Body of pancreas (tissue), 4 donors: ENCODE data around the gene PAPOLG. TPM values are rescaled to one million over a fixed set of nuclear protein-coding genes. Genes with fewer than 3 reads are reported as not detected.
A peak's percentile ranks its signal among the peaks of the same experiment; 100 is the strongest.
"Not testable (repeated sequence)": the region's sequence is repeated elsewhere in the genome, so short reads cannot be mapped to it uniquely, and the experiment has no call there.

Experiments
- ATAC-seq: fragments of 150-250 bp; one replicate; pipeline ENCODE4 v1.9.1; 2016
- DNase-seq, 4 donors: peaks; one replicate each; pipeline ENCODE4 v3.0.0-alpha.2; 2019
- H3K27ac ChIP-seq, 4 donors: fragments of 200-600 bp; sonication (generic); 1 replicate in 3 of 4; 2 replicates in 1 of 4; pipeline versions ENCODE4 v1.5.1 to v1.6.1; 2016 to 2019; ENCODE audit warnings: mild to moderate bottlenecking in 1 of 4, mixed read lengths in 1 of 4, moderate library complexity in 1 of 4
- H3K27me3 ChIP-seq, 2 donors: fragments of 200-600 bp; sonication (generic); one replicate each; pipeline ENCODE4 v1.6.0; 2016; ENCODE audit warnings: mild to moderate bottlenecking in 1 of 2
- H3K36me3 ChIP-seq, 2 donors: fragments of 200-600 bp; sonication (generic); replicated peaks in 1 of 2; 2 replicates each; pipeline ENCODE4 v1.5.1; 2016; ENCODE audit warnings: low read depth in 2 of 2; ENCODE audit not compliant: insufficient read depth in 1 of 2
- H3K4me1 ChIP-seq: fragments of 200-600 bp; sonication (generic); one replicate; pipeline ENCODE4 v1.6.0; 2016
- H3K4me3 ChIP-seq, 2 donors: fragments of 200-600 bp; sonication (generic); 1 replicate in 1 of 2; 2 replicates in 1 of 2; pipeline ENCODE4 v1.5.1; 2016 to 2019
- H3K9me3 ChIP-seq, 3 donors: fragments of 200-600 bp; sonication (generic); 1 replicate in 2 of 3; 2 replicates in 1 of 3; pipeline ENCODE4 v1.5.1; 2016
- CTCF ChIP-seq, 7 experiments: fragments of 450-650 bp in 4 of 7; fragments of 200-600 bp in 3 of 7; sonication (generic) in 3 of 7; IDR thresholded peaks; one replicate each; pipeline ENCODE4 v1.5.1; 2016 to 2019; ENCODE audit warnings: antibody characterized with exemption in 7 of 7
- POLR2A ChIP-seq, 3 donors: fragments of 450-650 bp; IDR thresholded peaks; one replicate each; pipeline ENCODE4 v1.6.1; 2016; ENCODE audit warnings: antibody characterized with exemption in 3 of 3, mild to moderate bottlenecking in 2 of 3
- WGBS, 2 donors: methylation state at CpG; one replicate each; pipeline ENCODE4 v1.1.5; 2017; 5-methylcytosine and 5-hydroxymethylcytosine counted together
- intact Hi-C: fragments of 100-400 bp; cut with DNase I; formaldehyde crosslinking; loops from one replicate; pipeline ENCODE4 v1.15.1; 2023
- total RNA-seq, 2 donors: library from RNA; depleted of rRNA; stranded (reverse); fragments of >200 nt; gene quantifications; one replicate each; pipeline ENCODE4 v1.1.0, GENCODE V29; 2016

Gene PAPOLG
- total RNA-seq, 2 donors from 2014 or later: 4.0 to 6.5 TPM

GRCh38 chr2:60811491-60812375 is 55.7 kb downstream of the PAPOLG start:
- H3K27me3 ChIP-seq: no peaks in the 10 kb centered on the region
- DNase-seq (no peak), ATAC-seq (no peak)
- TF ChIP-seq POLR2A (IDR thresholded peaks at IDR 0.05) (no peak), CTCF (IDR thresholded peaks at IDR 0.05) (no peak)
- 87 to 89% methylated on average over 14 of the region's 14 CpGs for WGBS, 2 donors
- H3K4me1 ChIP-seq: no peaks in the 10 kb centered on the region
- no peak overlapping the region for H3K4me3 ChIP-seq
- H3K9me3 ChIP-seq: no peaks in the 10 kb centered on the region
- no peaks in the 10 kb centered on the region for H3K36me3 ChIP-seq
- H3K27ac ChIP-seq: no peak overlapping the region
- intact Hi-C loops: no loop called here

DNA sequence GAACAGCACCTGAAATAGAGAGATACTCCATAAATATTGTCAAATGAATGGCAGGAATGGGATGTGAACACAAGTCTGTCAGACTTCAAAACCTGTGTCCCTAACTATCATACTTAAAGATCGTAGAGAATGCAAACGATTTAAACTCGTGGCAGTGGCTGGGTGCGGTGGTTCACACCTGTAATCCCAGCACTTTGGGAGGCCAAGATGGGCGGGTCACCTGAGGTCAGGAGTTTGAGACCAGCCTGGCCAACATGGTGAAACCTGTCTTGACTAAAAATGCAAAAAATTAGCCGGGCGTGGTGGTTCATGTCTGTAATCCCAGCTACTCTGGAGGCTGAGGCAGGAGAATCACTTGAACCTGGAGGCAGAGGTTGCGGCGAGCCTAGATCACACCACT is 61.1 kb downstream of the PAPOLG start:
- H3K27ac ChIP-seq, H3K4me1 ChIP-seq, H3K36me3 ChIP-seq, ATAC-seq, intact Hi-C loops, DNase-seq, H3K27me3 ChIP-seq, H3K9me3 ChIP-seq, H3K4me3 ChIP-seq: not testable (repeated sequence)
- WGBS, 2 donors: 89 to 95% methylated on average over 9 of the region's 9 CpGs

GRCh38 chr2:60818272-60818671 is 62.2 kb downstream of the PAPOLG start:
- TF ChIP-seq POLR2A (IDR thresholded peaks at IDR 0.05) (no peak), CTCF (IDR thresholded peaks at IDR 0.05) (peak in 1 of 7 experiments; percentile 11)
- intact Hi-C loops: no loop called here
- Histone ChIP-seq H3K9me3 (no peaks in the 10 kb centered on the region), H3K4me1 (no peaks in the 10 kb centered on the region), H3K27ac (no peak overlapping the region), H3K36me3 (no peaks in the 10 kb centered on the region), H3K4me3 (no peak overlapping the region), H3K27me3 (no peaks in the 10 kb centered on the region)
- no peak for DNase-seq
- WGBS, 2 donors: 72 to 80% methylated on average over 3 to 4 of the region's 4 CpGs
- no peak for ATAC-seq

- TF ChIP-seq POLR2A (IDR thresholded peaks at IDR 0.05): no peak
- TF ChIP-seq CTCF (IDR thresholded peaks at IDR 0.05): no peak
- ATAC-seq: no peak
- Histone ChIP-seq H3K27ac (no peak overlapping the region), H3K36me3 (no peaks in the 10 kb centered on the region), H3K27me3 (no peaks in the 10 kb centered on the region), H3K4me1 (no peaks in the 10 kb centered on the region), H3K9me3 (no peaks in the 10 kb centered on the region), H3K4me3 (no peak overlapping the region)
- WGBS, 2 donors: 80 to 89% methylated on average over 14 to 15 of the region's 15 CpGs
- intact Hi-C loops: no loop called here
- peak in 2 of 4 donors; percentile 15 to 38 for DNase-seq
Measured at GRCh38 chr2:60819155-60819862, 63.2 kb downstream of the PAPOLG start.

DNA sequence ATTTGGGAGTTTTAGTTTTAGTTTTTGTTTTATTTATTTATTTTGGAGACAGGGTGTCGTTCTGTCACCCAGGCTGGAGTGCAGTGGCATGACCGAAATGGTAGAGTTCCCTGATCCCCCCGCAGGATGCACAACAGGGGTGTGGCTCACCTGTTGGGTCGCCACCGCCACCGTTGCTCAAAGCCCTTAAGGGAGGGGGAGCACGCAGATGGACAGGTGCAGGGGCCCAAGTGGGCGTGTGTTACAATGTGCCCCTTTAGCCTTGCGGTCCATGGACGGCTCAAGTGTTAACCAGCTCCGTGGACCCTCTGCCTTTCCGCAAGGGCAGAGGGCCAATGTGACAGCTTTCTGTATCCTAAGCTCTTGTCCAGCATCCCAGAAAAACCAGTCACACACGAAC is 63.9 kb downstream of the PAPOLG start:
- Histone ChIP-seq H3K27ac (no peak overlapping the region), H3K4me3 (no peak overlapping the region), H3K27me3 (no peaks in the 10 kb centered on the region), H3K36me3 (no peaks in the 10 kb centered on the region), H3K9me3 (no peaks in the 10 kb centered on the region), H3K4me1 (no peaks in the 10 kb centered on the region)
- ATAC-seq (no peak), DNase-seq (no peak)
- 87 to 88% methylated on average over 12 to 13 of the region's 13 CpGs for WGBS, 2 donors
- TF ChIP-seq POLR2A (IDR thresholded peaks at IDR 0.05) (no peak), CTCF (IDR thresholded peaks at IDR 0.05) (no peak)
- intact Hi-C loops: no loop called here
